Gastrocnemius medialis (tissue), 4 donors: ENCODE results near the gene TNFRSF1B. TPM values are rescaled to one million over a fixed set of nuclear protein-coding genes. Genes with fewer than 3 reads are reported as not detected.

Source experiments
- ATAC-seq, 2 donors: fragments of 150-250 bp; one replicate each; pipeline ENCODE4 v1.9.1; 2016
- DNase-seq, 2 donors: peaks; one replicate each; pipeline ENCODE4 v3.0.0-alpha.2; 2019
- H3K27ac ChIP-seq, 4 donors: fragments of 200-600 bp; sonication (generic); 1 replicate in 1 of 4; 2 replicates in 3 of 4; pipeline ENCODE4 v1.5.1; 2016 to 2018; ENCODE audit warnings: mild to moderate bottlenecking in 2 of 4, moderate library complexity in 1 of 4
- H3K27me3 ChIP-seq, 3 donors: fragments of 200-600 bp; sonication (generic) in 2 of 3; 1 replicate in 1 of 3; 2 replicates in 2 of 3; pipeline versions ENCODE4 v1.5.1 to v1.6.0; 2016 to 2019; ENCODE audit warnings: mild to moderate bottlenecking in 1 of 3, moderate library complexity in 1 of 3
- H3K36me3 ChIP-seq, 2 donors: fragments of 200-600 bp; sonication (generic) in 1 of 2; one replicate each; pipeline ENCODE4 v1.5.1; 2017 to 2018
- H3K4me1 ChIP-seq, 2 donors: fragments of 200-600 bp; sonication (generic) in 1 of 2; one replicate each; pipeline ENCODE4 v1.5.1; 2016 to 2017; ENCODE audit warnings: mild to moderate bottlenecking in 2 of 2
- H3K4me3 ChIP-seq, 4 donors: fragments of 200-600 bp; sonication (generic) in 3 of 4; 1 replicate in 1 of 4; 2 replicates in 3 of 4; pipeline ENCODE4 v1.5.1; 2016 to 2019; ENCODE audit warnings: mild to moderate bottlenecking in 2 of 4
- H3K9me3 ChIP-seq, 3 donors: fragments of 200-600 bp; sonication (generic) in 2 of 3; 1 replicate in 1 of 3; 2 replicates in 2 of 3; pipeline ENCODE4 v1.5.1; 2016 to 2019
- POLR2A ChIP-seq, 2 donors: fragments of 450-650 bp; IDR thresholded peaks; one replicate each; pipeline ENCODE4 v1.6.1; 2017; ENCODE audit warnings: antibody characterized with exemption in 2 of 2, mild to moderate bottlenecking in 2 of 2, moderate library complexity in 2 of 2
- in situ Hi-C, 4 donors: fragments of 200-750 bp; cut with MboI; loops; one replicate each; pipeline versions ENCODE4 v1.15.0 to v1.8.0; 2017; ENCODE audit warnings: low sequenced_read_pairs in 4 of 4
- intact Hi-C: fragments of 100-400 bp; cut with DNase I; formaldehyde crosslinking; loops from one replicate; pipeline ENCODE4 v1.15.1; 2023; ENCODE audit warnings: low total_unique reads
- total RNA-seq, 4 donors: library from RNA; depleted of rRNA; stranded (reverse); fragments of >200 nt; gene quantifications; one replicate each; pipeline versions ENCODE4 v1.1.0 to v1.2.3, GENCODE V29; 2016
- TF ChIP-seq, protein P1 (sequence below), 5 experiments: fragments of 450-650 bp in 3 of 5; fragments of 200-600 bp in 2 of 5; sonication (generic) in 2 of 5; IDR thresholded peaks in 4 of 5; conservative IDR thresholded peaks in 1 of 5; 1 replicate in 4 of 5; 2 replicates in 1 of 5; pipeline ENCODE4 v1.5.1; 2016 to 2019; ENCODE audit warnings: antibody characterized with exemption in 5 of 5, mild to moderate bottlenecking in 3 of 5, moderate library complexity in 3 of 5

The TNFRSF1B gene
- total RNA-seq, 4 donors from 2014 or later = 14.0 to 29.5 (median 18.8) TPM

- no peak overlapping the region for H3K4me3 ChIP-seq
- no peak for DNase-seq
- no peaks in the 10 kb centered on the region for H3K9me3 ChIP-seq
- no peak for ATAC-seq
- H3K4me1 ChIP-seq = no peaks in the 10 kb centered on the region
- in situ Hi-C loops = loop anchor here in 1 of 4 donors (25.0 kb wide), 1 partner anchor 366 kb away; the partner anchor contains the start of gene NPPA
- no peak overlapping the region for H3K27ac ChIP-seq
- peaks cover 0 to 14% of the 10 kb centered on the region in 2 donors for H3K36me3 ChIP-seq
- intact Hi-C loops = no loop called here
- no peak for TF ChIP-seq POLR2A (IDR thresholded peaks at IDR 0.05)
- TF ChIP-seq, protein P1, sequence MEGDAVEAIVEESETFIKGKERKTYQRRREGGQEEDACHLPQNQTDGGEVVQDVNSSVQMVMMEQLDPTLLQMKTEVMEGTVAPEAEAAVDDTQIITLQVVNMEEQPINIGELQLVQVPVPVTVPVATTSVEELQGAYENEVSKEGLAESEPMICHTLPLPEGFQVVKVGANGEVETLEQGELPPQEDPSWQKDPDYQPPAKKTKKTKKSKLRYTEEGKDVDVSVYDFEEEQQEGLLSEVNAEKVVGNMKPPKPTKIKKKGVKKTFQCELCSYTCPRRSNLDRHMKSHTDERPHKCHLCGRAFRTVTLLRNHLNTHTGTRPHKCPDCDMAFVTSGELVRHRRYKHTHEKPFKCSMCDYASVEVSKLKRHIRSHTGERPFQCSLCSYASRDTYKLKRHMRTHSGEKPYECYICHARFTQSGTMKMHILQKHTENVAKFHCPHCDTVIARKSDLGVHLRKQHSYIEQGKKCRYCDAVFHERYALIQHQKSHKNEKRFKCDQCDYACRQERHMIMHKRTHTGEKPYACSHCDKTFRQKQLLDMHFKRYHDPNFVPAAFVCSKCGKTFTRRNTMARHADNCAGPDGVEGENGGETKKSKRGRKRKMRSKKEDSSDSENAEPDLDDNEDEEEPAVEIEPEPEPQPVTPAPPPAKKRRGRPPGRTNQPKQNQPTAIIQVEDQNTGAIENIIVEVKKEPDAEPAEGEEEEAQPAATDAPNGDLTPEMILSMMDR (IDR thresholded peaks at IDR 0.05 in 4 of 5, conservative IDR thresholded peaks at IDR 0.05 in 1 of 5) = no peak
- no peaks in the 10 kb centered on the region for H3K27me3 ChIP-seq
Observed at GRCh38 chr1:12203216-12204007, 36.6 kb downstream of the TNFRSF1B start.

GRCh38 chr1:12204140-12204539 is 37.3 kb downstream of the TNFRSF1B start:
- Histone ChIP-seq H3K27ac (peak overlapping the region in 1 of 4 donors; percentile 9), H3K9me3 (no peaks in the 10 kb centered on the region), H3K36me3 (peaks cover 0 to 14% of the 10 kb centered on the region in 2 donors), H3K27me3 (no peaks in the 10 kb centered on the region), H3K4me3 (no peak overlapping the region), H3K4me1 (peaks cover 0 to 2% of the 10 kb centered on the region in 2 donors)
- ATAC-seq = no peak
- in situ Hi-C loops (loop anchor here in 1 of 4 donors (25.0 kb wide), 1 partner anchor 367 kb away; the partner anchor contains the start of gene NPPA), intact Hi-C loops (no loop called here)
- TF ChIP-seq, protein P1 (IDR thresholded peaks at IDR 0.05 in 4 of 5, conservative IDR thresholded peaks at IDR 0.05 in 1 of 5) = no peak
- TF ChIP-seq POLR2A (IDR thresholded peaks at IDR 0.05) = no peak
- DNase-seq = no peak

DNA sequence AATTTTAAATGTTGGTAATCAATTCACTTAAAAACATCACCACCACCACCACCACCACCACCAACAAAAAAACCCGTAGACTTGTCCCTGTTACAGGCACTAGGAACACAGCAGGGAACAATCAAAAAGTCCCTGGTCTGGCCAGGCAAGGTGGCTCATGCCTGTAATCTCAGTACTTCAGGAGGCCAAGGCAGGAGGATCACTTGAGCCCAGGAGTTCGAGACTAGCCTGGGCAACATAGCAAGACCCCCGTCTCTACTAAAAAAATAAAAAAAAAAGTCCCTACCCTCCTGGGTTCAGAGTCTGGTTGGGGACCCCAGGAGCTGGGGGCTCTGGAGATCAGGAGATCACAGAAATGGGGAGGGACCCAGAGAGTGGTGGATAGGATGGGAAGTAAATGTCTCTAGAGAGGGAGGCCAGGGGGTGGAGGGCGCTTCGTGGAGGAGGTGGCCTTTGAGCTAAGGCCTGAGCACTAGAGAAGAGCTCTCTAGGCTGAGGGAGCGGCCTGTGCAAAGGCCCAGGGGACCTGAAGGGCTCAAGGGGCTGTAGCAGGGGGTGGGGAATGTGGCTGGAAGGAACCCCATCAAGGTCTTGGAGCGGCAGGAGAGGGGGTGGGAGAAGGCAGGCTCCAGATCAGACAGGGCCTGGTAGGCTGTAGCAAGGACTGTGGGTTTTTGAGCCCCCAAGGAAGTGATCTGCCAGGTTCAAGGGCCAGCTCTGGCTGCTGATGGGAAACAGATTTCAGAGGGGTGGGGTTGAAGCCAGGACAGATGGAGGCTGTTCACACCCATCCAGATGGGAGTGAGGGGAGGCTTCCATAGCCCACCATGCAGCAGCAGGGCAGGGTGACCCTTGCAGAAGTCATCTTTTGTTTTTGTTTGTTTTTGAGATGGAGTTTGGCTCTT is 38.2 kb downstream of the TNFRSF1B start:
- intact Hi-C loops (no loop called here), in situ Hi-C loops (loop anchor here in 2 of 4 donors (5.0 to 25.0 kb wide), 3 partner anchors 78 to 368 kb away; partner anchors contain the start of gene NPPA (in 1 of the 2))
- Histone ChIP-seq H3K36me3 (peaks cover 0 to 14% of the 10 kb centered on the region in 2 donors), H3K4me3 (no peak overlapping the region), H3K27ac (peak overlapping the region in 1 of 4 donors; percentile 9), H3K4me1 (peaks cover 0 to 3% of the 10 kb centered on the region in 2 donors), H3K9me3 (no peaks in the 10 kb centered on the region), H3K27me3 (no peaks in the 10 kb centered on the region)
- TF ChIP-seq, protein P1 (IDR thresholded peaks at IDR 0.05 in 4 of 5, conservative IDR thresholded peaks at IDR 0.05 in 1 of 5) = no peak
- TF ChIP-seq POLR2A (IDR thresholded peaks at IDR 0.05) = no peak
- ATAC-seq = no peak
- no peak for DNase-seq

DNA sequence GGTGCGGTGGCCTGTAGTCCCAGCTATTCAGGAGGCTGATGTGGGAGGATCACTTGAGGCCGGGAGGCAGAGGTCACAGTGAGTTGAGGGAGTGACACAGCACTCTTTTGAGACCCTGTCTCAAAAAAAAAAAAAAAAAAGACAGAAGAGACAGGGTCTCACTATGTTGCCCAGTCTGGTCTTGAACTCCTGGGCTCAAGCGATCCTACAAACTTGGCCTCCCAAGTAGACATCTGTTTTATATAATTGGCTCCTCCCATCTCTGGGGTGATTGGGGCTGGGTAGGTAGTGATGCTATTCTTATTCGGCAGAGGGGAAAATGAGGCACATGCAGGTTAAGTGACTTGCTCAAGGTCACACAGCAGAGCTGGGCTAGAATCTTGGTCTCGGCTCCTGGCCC is 39.4 kb downstream of the TNFRSF1B start:
- no peak for ATAC-seq
- TF ChIP-seq, protein P1 (IDR thresholded peaks at IDR 0.05 in 4 of 5, conservative IDR thresholded peaks at IDR 0.05 in 1 of 5) = no peak
- intact Hi-C loops = no loop called here

More for the DNA sequence above, 39.4 kb downstream of the TNFRSF1B start:
- H3K9me3 ChIP-seq = no peaks in the 10 kb centered on the region
- peaks cover 0 to 14% of the 10 kb centered on the region in 2 donors for H3K36me3 ChIP-seq
- no peaks in the 10 kb centered on the region for H3K27me3 ChIP-seq
- peaks cover 0 to 3% of the 10 kb centered on the region in 2 donors for H3K4me1 ChIP-seq
- no peak overlapping the region for H3K4me3 ChIP-seq
- H3K27ac ChIP-seq = no peak overlapping the region
- DNase-seq = no peak
- in situ Hi-C loops = loop anchor here in 2 of 4 donors (5.0 to 25.0 kb wide), 3 partner anchors 79 to 369 kb away; partner anchors contain the start of gene NPPA (in 1 of the 2)
